Esophagus muscularis mucosa (tissue), 4 donors: ENCODE data around the gene PTGFRN. TPM values are rescaled to one million over a fixed set of nuclear protein-coding genes. Genes with fewer than 3 reads are reported as not detected.
A peak's percentile ranks its signal among the peaks of the same experiment; 100 is the strongest.

Experiments used
- DNase-seq: peaks from one replicate; pipeline ENCODE4 v3.0.0-alpha.2; 2017; ENCODE audit errors: extremely low spot score
- H3K27ac ChIP-seq, 4 donors: fragments of 200-600 bp; sonication (generic); replicated peaks in 1 of 4; 1 replicate in 3 of 4; 2 replicates in 1 of 4; pipeline ENCODE4 v1.5.1; 2016 to 2019; ENCODE audit warnings: mild to moderate bottlenecking in 1 of 4
- H3K27me3 ChIP-seq, 4 donors: fragments of 200-600 bp; sonication (generic); one replicate each; pipeline versions ENCODE4 v1.5.1 to v1.6.0; 2016 to 2019
- H3K36me3 ChIP-seq, 4 donors: fragments of 200-600 bp; sonication (generic); one replicate each; pipeline ENCODE4 v1.5.1; 2016 to 2019
- H3K4me1 ChIP-seq, 4 donors: fragments of 200-600 bp; sonication (generic); one replicate each; pipeline ENCODE4 v1.5.1; 2016 to 2019
- H3K4me3 ChIP-seq, 4 donors: fragments of 200-600 bp; sonication (generic); 1 replicate in 2 of 4; 2 replicates in 2 of 4; pipeline ENCODE4 v1.5.1; 2016 to 2019; ENCODE audit warnings: mild to moderate bottlenecking in 4 of 4, moderate library complexity in 1 of 4
- H3K9me3 ChIP-seq, 4 donors: fragments of 200-600 bp; sonication (generic); 1 replicate in 3 of 4; 2 replicates in 1 of 4; pipeline ENCODE4 v1.5.1; 2016 to 2019
- EP300 ChIP-seq: sonication (generic); formaldehyde crosslinking; IDR thresholded peaks from one replicate; pipeline ENCODE4 v1.6.1; 2017; ENCODE audit warnings: antibody characterized with exemption
- POLR2A ChIP-seq: fragments of 450-650 bp; IDR thresholded peaks from one replicate; pipeline ENCODE4 v1.6.1; 2017; ENCODE audit warnings: antibody characterized with exemption, moderate library complexity, mild to moderate bottlenecking, low read depth
- POLR2AphosphoS5 ChIP-seq, 2 donors: sonication (generic); formaldehyde crosslinking; IDR thresholded peaks; one replicate each; pipeline ENCODE4 v1.6.1; 2017; ENCODE audit warnings: antibody characterized with exemption in 2 of 2
- WGBS: methylation state at CpG from one replicate; pipeline ENCODE4 v1.1.5; 2018; 5-methylcytosine and 5-hydroxymethylcytosine counted together
- intact Hi-C: fragments of 100-400 bp; cut with DNase I; formaldehyde crosslinking; loops from one replicate; pipeline ENCODE4 v1.15.1; 2023
- total RNA-seq, 4 donors: library from RNA; depleted of rRNA; stranded (reverse); fragments of >200 nt; gene quantifications; one replicate each; pipeline versions ENCODE4 v1.1.0 to v1.2.1, GENCODE V29; 2016
- TF ChIP-seq, protein P1 (sequence below), 3 experiments: fragments of 200-600 bp in 2 of 3; fragments of 450-650 bp in 1 of 3; sonication (generic) in 2 of 3; IDR thresholded peaks; one replicate each; pipeline ENCODE4 v1.5.1; 2017 to 2019; ENCODE audit warnings: antibody characterized with exemption in 3 of 3, mild to moderate bottlenecking in 2 of 3, moderate library complexity in 1 of 3

The PTGFRN gene
- total RNA-seq, 4 donors from 2014 or later = 69.1 to 150 (median 106) TPM

DNA sequence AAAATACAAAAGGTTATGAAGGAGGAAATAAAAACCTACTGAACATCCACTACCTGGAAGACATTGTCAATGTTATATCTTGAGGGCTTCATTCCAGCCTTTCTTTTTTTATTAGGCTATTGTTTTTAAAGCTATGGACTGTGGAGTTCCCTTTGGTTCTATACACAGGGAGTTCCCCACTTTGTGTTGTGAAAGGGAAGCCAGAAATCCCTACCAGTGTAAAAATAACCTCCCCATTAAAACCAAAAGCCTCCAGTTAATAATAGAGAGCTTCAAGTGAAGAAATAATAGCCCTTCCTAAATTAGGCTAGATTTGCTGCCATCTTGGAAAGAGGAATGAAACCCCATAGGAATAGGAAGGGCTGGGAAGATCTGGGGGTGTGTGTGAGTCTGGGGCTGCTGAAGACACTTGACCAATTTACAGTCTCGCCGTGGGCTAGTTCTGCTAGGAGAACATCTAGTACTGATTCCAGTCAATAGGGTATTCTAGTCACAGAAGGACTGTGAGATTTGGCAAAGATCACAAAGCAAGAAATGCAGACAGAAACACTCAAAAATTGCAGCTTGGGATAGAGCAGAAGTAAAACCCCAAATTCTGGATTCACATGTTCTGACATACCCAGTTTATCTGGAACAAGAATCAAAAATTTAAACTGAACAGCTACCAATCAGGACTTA is 32.4 kb upstream of the PTGFRN start:
- Histone ChIP-seq H3K4me1 (peaks cover 21 to 37% (median 28%) of the 10 kb centered on the region in 4 donors), H3K9me3 (no peaks in the 10 kb centered on the region), H3K36me3 (no peaks in the 10 kb centered on the region), H3K27me3 (no peaks in the 10 kb centered on the region), H3K27ac (peak overlapping the region; percentile 69 to 77 (median 73)), H3K4me3 (peak overlapping the region; percentile 40 to 55 (median 48))
- WGBS = 67% methylated on average over 2 of the region's 2 CpGs
- intact Hi-C loops = no loop called here
- no peak for DNase-seq
- no peak for TF ChIP-seq EP300
- TF ChIP-seq POLR2AphosphoS5 (IDR thresholded peaks at IDR 0.05) = no peak
- no peak for TF ChIP-seq POLR2A
- TF ChIP-seq, protein P1, sequence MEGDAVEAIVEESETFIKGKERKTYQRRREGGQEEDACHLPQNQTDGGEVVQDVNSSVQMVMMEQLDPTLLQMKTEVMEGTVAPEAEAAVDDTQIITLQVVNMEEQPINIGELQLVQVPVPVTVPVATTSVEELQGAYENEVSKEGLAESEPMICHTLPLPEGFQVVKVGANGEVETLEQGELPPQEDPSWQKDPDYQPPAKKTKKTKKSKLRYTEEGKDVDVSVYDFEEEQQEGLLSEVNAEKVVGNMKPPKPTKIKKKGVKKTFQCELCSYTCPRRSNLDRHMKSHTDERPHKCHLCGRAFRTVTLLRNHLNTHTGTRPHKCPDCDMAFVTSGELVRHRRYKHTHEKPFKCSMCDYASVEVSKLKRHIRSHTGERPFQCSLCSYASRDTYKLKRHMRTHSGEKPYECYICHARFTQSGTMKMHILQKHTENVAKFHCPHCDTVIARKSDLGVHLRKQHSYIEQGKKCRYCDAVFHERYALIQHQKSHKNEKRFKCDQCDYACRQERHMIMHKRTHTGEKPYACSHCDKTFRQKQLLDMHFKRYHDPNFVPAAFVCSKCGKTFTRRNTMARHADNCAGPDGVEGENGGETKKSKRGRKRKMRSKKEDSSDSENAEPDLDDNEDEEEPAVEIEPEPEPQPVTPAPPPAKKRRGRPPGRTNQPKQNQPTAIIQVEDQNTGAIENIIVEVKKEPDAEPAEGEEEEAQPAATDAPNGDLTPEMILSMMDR (IDR thresholded peaks at IDR 0.05) = no peak

DNA sequence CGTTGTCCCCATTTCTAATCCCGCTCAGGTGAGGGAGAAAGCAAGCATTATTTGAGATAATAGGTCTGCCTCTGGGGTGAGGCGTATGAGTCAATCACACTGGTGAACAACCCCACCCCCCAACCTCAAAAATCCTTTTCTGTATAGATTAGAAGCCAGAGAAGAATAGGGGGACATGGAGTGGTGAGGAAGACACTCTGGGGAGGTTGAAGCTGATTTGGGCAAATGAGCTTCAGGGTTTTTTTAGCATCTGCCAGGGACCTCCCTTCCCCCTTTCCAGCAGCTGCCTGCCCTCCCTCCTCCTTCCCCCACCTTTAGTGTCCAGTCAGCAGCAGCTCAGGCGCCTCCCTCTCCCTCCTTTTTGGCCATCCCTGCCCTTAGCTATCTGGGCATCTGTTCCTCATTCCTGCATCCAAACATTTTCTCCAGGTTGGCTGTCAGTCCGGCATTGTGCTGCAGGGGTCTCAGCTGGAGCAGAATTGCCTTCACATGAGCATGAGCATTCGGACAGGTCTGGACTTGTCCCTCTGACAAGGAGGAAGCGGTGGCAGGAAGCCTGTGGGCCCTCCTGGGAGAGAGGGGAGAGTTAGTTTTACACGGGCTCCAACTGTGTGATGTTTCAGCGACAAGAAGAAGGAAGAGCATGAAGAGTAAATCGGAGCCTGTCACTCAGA is 30.8 kb upstream of the PTGFRN start:
- intact Hi-C loops = no loop called here
- Histone ChIP-seq H3K9me3 (no peaks in the 10 kb centered on the region), H3K36me3 (no peaks in the 10 kb centered on the region), H3K27me3 (no peaks in the 10 kb centered on the region), H3K27ac (peak overlapping the region; percentile 69 to 77 (median 73)), H3K4me1 (peaks cover 21 to 34% (median 28%) of the 10 kb centered on the region in 4 donors), H3K4me3 (peak overlapping the region; percentile 40 to 55 (median 48))
- DNase-seq = no peak
- no peak for TF ChIP-seq EP300
- TF ChIP-seq POLR2A = no peak
- TF ChIP-seq POLR2AphosphoS5 (IDR thresholded peaks at IDR 0.05) = no peak
- TF ChIP-seq, protein P1 (IDR thresholded peaks at IDR 0.05) = no peak
- 23% methylated on average over 10 of the region's 10 CpGs for WGBS

DNA sequence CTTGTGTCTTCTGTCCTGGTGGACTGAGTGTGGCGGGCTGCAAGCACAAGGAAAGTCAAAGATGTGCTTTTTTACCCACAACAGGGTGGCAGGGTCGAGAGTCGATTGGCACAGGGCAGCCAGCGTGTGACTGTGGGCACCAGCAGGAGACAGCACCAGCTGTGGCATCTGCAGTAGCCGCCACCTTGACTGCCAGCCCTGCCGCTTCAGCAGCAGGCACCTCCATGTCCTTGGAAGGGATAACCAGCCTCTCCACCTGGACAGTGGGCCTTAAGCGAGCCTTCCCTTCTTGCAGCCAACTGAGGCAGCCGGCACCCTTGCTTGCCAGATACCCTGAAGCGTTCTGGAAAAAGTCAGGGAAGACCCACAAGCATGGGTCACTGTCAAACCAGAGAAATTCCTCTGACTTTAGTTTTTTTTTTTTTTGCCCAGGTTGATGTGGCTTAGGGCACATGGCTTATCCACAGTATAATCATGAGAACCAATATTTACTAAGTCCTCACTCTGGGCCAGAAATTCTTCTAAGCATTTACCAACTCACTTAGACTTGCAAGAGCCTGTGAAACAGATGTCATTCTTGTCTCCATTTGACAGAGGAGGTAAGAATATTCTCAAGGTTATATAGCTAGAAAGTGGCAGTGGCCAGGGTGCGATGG is 30.1 kb upstream of the PTGFRN start:
- TF ChIP-seq, protein P1 (IDR thresholded peaks at IDR 0.05) = no peak
- TF ChIP-seq POLR2AphosphoS5 (IDR thresholded peaks at IDR 0.05) = no peak
- no peak for TF ChIP-seq EP300
- TF ChIP-seq POLR2A = no peak
- intact Hi-C loops = no loop called here
- Histone ChIP-seq H3K9me3 (no peaks in the 10 kb centered on the region), H3K4me1 (peaks cover 21 to 34% (median 28%) of the 10 kb centered on the region in 4 donors), H3K27ac (peak overlapping the region; percentile 69 to 77 (median 73)), H3K36me3 (no peaks in the 10 kb centered on the region), H3K4me3 (no peak overlapping the region), H3K27me3 (no peaks in the 10 kb centered on the region)
- WGBS = 88% methylated on average over 10 of the region's 10 CpGs
- no peak for DNase-seq

DNA sequence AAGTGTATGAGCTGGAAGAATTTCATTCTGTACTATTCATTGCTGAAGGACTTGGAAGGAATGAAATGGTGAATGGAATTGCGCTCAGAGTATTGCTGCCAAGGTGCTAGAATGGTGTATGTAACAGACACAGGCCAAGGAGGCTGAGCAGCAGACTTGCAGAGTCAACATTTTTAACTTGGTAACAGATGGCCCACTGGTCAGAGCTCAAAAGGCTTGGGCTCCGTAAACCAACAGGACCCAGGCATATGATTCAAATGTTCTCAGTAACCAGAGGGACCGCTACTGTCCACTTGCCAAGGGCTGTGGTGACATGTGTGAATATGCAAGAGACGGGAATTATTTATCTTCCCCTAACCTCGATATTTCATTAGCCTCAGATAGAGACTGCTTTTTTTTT is 28.8 kb upstream of the PTGFRN start:
- intact Hi-C loops = no loop called here
- DNase-seq = no peak
- no peaks in the 10 kb centered on the region for H3K27me3 ChIP-seq
- peak in 1 of 2 donors; percentile 15 for TF ChIP-seq POLR2AphosphoS5 (IDR thresholded peaks at IDR 0.05)
- no peak for TF ChIP-seq EP300
- H3K27ac ChIP-seq = peak overlapping the region in 3 of 4 donors; percentile 34 to 55 (median 45)
- WGBS = 80% methylated on average over 5 of the region's 5 CpGs
- no peak overlapping the region for H3K4me3 ChIP-seq
- no peaks in the 10 kb centered on the region for H3K36me3 ChIP-seq
- H3K9me3 ChIP-seq = no peaks in the 10 kb centered on the region
- peaks cover 21 to 34% (median 28%) of the 10 kb centered on the region in 4 donors for H3K4me1 ChIP-seq

DNA sequence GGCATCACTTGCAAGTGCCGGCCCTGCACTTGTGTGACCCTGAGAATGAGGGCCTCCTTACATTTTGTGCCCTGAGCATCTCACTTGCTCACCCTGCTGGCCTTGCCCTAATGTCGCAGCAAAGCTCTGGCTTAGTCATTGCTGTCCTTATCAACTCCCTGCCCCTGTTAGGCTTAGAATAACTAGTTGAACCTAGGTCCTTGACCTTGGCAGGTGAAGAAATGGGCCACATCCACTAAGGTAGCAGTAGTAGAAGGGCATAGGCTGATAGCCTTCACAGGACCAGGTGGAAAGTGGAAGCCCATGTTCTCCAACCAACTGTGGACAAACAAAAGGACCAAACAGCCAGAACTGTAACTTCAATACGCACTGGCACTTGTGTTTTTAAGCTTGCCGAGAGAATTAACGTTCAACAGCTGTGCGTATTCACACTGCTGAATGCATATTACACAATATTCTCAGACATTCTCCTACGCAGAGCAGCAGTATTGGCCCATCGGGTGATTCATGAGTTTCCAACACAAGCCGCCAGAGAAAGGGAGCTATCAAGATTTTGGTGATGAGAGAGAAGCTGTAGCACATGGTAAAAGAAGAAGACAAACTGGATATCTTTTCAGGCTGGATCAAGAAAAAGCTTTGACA is 27.7 kb upstream of the PTGFRN start:
- intact Hi-C loops = no loop called here
- Histone ChIP-seq H3K9me3 (no peaks in the 10 kb centered on the region), H3K4me1 (peaks cover 21 to 32% (median 29%) of the 10 kb centered on the region in 4 donors), H3K27ac (peak overlapping the region; percentile 21 to 65 (median 50)), H3K27me3 (no peaks in the 10 kb centered on the region), H3K36me3 (no peaks in the 10 kb centered on the region), H3K4me3 (no peak overlapping the region)
- DNase-seq = no peak
- 63% methylated on average over 9 of the region's 9 CpGs for WGBS
- TF ChIP-seq, protein P1 (IDR thresholded peaks at IDR 0.05) = peak in 1 of 3 experiments; percentile 12
- TF ChIP-seq POLR2AphosphoS5 (IDR thresholded peaks at IDR 0.05) = peak; percentile 45 to 66
- TF ChIP-seq EP300 = no peak
- TF ChIP-seq POLR2A = no peak
